ENCODE measurements around the gene BOLA3. TPM values are rescaled to one million over a fixed set of nuclear protein-coding genes. Genes with fewer than 3 reads are reported as not detected.

BOLA3 gene
- total RNA-seq, 1 experiment from 2014 or later: 69.7 TPM

DNA sequence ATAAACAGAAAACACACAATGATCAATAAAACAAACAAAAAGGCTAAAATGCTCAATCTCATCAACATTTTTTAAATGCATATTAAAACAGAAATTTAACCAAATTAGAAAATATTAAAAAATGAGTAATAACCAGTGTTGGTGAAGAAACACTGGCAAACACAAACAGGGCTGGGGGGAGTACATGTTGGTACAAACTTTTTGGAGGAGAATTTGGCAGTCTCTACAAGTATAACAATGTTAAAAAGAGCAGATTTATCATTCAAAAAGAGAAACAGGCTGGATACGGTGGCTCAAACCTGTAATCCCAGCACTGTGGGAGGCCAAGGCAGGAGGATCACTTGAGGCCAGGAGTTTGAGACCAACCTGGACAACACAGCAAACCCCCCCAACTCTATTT lies 17.0 kb upstream of the BOLA3 start:
- no peak overlapping the region for H3K27ac ChIP-seq (ENCODE audit: low read length)
- in situ Hi-C loops (cut with HindIII; ENCODE audit: low pct_unique_long_range_greater_than_20kb, low sequenced_read_pairs): no loop called here

DNA sequence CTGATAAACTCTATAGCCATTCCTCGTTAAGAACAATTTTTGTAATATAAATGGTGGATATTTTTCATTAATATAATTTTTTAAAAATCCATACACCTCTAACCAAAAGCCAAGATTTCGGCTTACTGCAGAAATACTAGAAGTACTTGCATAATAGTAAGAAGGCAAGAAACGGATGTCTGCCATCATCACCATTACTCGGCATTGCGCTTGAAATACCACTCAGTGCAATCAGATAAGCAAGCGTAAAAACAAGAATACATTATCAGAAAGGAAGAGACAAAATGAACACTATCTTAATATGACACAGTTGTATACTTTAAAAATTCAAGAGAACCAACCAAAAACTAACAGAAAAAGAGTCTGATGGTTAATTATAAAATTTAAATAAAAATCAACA lies 15.2 kb upstream of the BOLA3 start:
- ChIA-PET CTCF (no interaction called here), POLR2A (interaction anchor here (0.7 kb wide), 1 partner anchor 35 kb away, joined by 3 read pairs; the partner anchor contains the start of gene MTHFD2)
- ATAC-seq (no peak), DNase-seq (ENCODE audit: low read depth, low spot score) (no peak)
- TF ChIP-seq POLR2AphosphoS5 (IDR thresholded peaks at IDR 0.05; ENCODE audit: low read depth, low read length) (no peak), TCF7L2 (IDR thresholded peaks at IDR 0.05; ENCODE audit: low read depth, low read length) (no peak), SIN3A (IDR thresholded peaks at IDR 0.05; ENCODE audit: borderline replicate concordance, insufficient read depth, low read depth, low read length) (no peak)
- TF ChIP-seq, protein P1, sequence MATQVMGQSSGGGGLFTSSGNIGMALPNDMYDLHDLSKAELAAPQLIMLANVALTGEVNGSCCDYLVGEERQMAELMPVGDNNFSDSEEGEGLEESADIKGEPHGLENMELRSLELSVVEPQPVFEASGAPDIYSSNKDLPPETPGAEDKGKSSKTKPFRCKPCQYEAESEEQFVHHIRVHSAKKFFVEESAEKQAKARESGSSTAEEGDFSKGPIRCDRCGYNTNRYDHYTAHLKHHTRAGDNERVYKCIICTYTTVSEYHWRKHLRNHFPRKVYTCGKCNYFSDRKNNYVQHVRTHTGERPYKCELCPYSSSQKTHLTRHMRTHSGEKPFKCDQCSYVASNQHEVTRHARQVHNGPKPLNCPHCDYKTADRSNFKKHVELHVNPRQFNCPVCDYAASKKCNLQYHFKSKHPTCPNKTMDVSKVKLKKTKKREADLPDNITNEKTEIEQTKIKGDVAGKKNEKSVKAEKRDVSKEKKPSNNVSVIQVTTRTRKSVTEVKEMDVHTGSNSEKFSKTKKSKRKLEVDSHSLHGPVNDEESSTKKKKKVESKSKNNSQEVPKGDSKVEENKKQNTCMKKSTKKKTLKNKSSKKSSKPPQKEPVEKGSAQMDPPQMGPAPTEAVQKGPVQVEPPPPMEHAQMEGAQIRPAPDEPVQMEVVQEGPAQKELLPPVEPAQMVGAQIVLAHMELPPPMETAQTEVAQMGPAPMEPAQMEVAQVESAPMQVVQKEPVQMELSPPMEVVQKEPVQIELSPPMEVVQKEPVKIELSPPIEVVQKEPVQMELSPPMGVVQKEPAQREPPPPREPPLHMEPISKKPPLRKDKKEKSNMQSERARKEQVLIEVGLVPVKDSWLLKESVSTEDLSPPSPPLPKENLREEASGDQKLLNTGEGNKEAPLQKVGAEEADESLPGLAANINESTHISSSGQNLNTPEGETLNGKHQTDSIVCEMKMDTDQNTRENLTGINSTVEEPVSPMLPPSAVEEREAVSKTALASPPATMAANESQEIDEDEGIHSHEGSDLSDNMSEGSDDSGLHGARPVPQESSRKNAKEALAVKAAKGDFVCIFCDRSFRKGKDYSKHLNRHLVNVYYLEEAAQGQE (IDR thresholded peaks at IDR 0.05; ENCODE audit: insufficient read depth in 1 of 2, low read depth in 2 of 2, low read length in 1 of 2): no peak
- TF ChIP-seq, protein P2, sequence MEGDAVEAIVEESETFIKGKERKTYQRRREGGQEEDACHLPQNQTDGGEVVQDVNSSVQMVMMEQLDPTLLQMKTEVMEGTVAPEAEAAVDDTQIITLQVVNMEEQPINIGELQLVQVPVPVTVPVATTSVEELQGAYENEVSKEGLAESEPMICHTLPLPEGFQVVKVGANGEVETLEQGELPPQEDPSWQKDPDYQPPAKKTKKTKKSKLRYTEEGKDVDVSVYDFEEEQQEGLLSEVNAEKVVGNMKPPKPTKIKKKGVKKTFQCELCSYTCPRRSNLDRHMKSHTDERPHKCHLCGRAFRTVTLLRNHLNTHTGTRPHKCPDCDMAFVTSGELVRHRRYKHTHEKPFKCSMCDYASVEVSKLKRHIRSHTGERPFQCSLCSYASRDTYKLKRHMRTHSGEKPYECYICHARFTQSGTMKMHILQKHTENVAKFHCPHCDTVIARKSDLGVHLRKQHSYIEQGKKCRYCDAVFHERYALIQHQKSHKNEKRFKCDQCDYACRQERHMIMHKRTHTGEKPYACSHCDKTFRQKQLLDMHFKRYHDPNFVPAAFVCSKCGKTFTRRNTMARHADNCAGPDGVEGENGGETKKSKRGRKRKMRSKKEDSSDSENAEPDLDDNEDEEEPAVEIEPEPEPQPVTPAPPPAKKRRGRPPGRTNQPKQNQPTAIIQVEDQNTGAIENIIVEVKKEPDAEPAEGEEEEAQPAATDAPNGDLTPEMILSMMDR (IDR thresholded peaks at IDR 0.05): no peak
- intact Hi-C loops (cut with micrococcal nuclease; ENCODE audit: unreplicated experiment): no loop called here
- Histone ChIP-seq H3K9me3 (ENCODE audit: control insufficient read depth, insufficient read depth, low read depth, low read length) (0 out of 2 replicates have a peak, but pooled peaks cover 3% of the 10 kb centered on the region), H3K4me3 (ENCODE audit: low read depth in 2 of 2, low read length in 2 of 2) (no peak overlapping the region), H3K27ac (ENCODE audit: low read length) (no peak overlapping the region), H3K36me3 (ENCODE audit: control insufficient read depth, insufficient read depth, low read length) (peaks cover 38% of the 10 kb centered on the region), H3K4me1 (ENCODE audit: control insufficient read depth, insufficient read depth, low read length) (no peaks in the 10 kb centered on the region), H3K27me3 (ENCODE audit: control insufficient read depth, insufficient read depth, low read length) (no peaks in the 10 kb centered on the region)
- BruUV-seq (replicated peaks): no TSS peak
- in situ Hi-C loops (cut with HindIII; ENCODE audit: low pct_unique_long_range_greater_than_20kb, low sequenced_read_pairs): no loop called here

More for the DNA sequence above, 17.0 kb upstream of the BOLA3 start:
- TF ChIP-seq TCF7L2 (IDR thresholded peaks at IDR 0.05; ENCODE audit: low read depth, low read length): no peak
- TF ChIP-seq, protein P2 (IDR thresholded peaks at IDR 0.05): no peak
- POLR2A ChIA-PET: no interaction called here
- Histone ChIP-seq H3K27me3 (ENCODE audit: control insufficient read depth, insufficient read depth, low read length) (no peaks in the 10 kb centered on the region), H3K9me3 (ENCODE audit: control insufficient read depth, insufficient read depth, low read depth, low read length) (0 out of 2 replicates have a peak, but pooled peaks cover 3% of the 10 kb centered on the region), H3K4me1 (ENCODE audit: control insufficient read depth, insufficient read depth, low read length) (no peaks in the 10 kb centered on the region), H3K36me3 (ENCODE audit: control insufficient read depth, insufficient read depth, low read length) (peaks cover 33% of the 10 kb centered on the region), H3K4me3 (ENCODE audit: low read depth in 2 of 2, low read length in 2 of 2) (no peak overlapping the region)
- no TSS peak for BruUV-seq (replicated peaks)
- ATAC-seq (no peak), DNase-seq (ENCODE audit: low read depth, low spot score) (no peak)
- CTCF ChIA-PET: no interaction called here
- intact Hi-C loops (cut with micrococcal nuclease; ENCODE audit: unreplicated experiment): no loop called here
